Stimulated activated memory B cell treated with anti-CD40 and anti-IgM and Interleukin-4, amounts not matched to agents 10 μg/mL and 1 μg/mL and 100 μg/mL, for 72 hours (primary cell): Measurements from ENCODE around the gene GPRC5D.

Experiments used
- ATAC-seq: fragments of 150-1000 bp; cut with Tn5 transposase; 2 replicates; pipeline ENCODE4 v1.10.0; 2021
- H3K27ac Mint-ChIP-seq: one replicate; pipeline ENCODE4 v1.8.0; 2022; ENCODE audit warnings: mild to moderate bottlenecking, mixed read lengths
- H3K27me3 Mint-ChIP-seq: one replicate; pipeline ENCODE4 v1.8.0; 2022; ENCODE audit warnings: mixed read lengths
- H3K36me3 Mint-ChIP-seq: one replicate; pipeline ENCODE4 v1.8.0; 2022; ENCODE audit warnings: mixed read lengths
- H3K4me1 Mint-ChIP-seq: one replicate; pipeline ENCODE4 v1.8.0; 2022; ENCODE audit warnings: mixed read lengths
- H3K4me3 Mint-ChIP-seq: one replicate; pipeline ENCODE4 v1.8.0; 2022; ENCODE audit warnings: mild to moderate bottlenecking, moderate library complexity, mixed read lengths
- H3K9me3 Mint-ChIP-seq: one replicate; pipeline ENCODE4 v1.8.0; 2022; ENCODE audit warnings: mixed read lengths

Gene GPRC5D

GRCh38 chr12:12952036-12952435 lies at the start of gene GPRC5D:
Gene GPRC5D (minus strand): TSS chr12:12952170. CDS start chr12:12950384, 1,786 bp downstream.
- ATAC-seq = no peak
- H3K27me3 Mint-ChIP-seq = peaks cover 41% of the 10 kb centered on the region
- peaks cover 9% of the 10 kb centered on the region for H3K36me3 Mint-ChIP-seq
- H3K4me1 Mint-ChIP-seq = no peaks in the 10 kb centered on the region
- H3K4me3 Mint-ChIP-seq = no peak within 1 kb of the TSS
- H3K27ac Mint-ChIP-seq = no peak within 1 kb of the TSS
- peaks cover 3% of the 10 kb centered on the region for H3K9me3 Mint-ChIP-seq

GRCh38 chr12:13001775-13002040 lies 49.7 kb upstream of the GPRC5D start:
- Mint-ChIP-seq H3K9me3 (no peaks in the 10 kb centered on the region), H3K36me3 (no peaks in the 10 kb centered on the region), H3K27ac (peak overlapping the region; percentile 66), H3K4me3 (peak overlapping the region; percentile 77), H3K4me1 (peaks cover 30% of the 10 kb centered on the region), H3K27me3 (no peaks in the 10 kb centered on the region)
- ATAC-seq = no peak

GRCh38 chr12:13000925-13001774 lies 49.2 kb upstream of the GPRC5D start:
- Mint-ChIP-seq H3K27me3 (no peaks in the 10 kb centered on the region), H3K4me1 (peaks cover 30% of the 10 kb centered on the region), H3K27ac (peak overlapping the region; percentile 87), H3K36me3 (no peaks in the 10 kb centered on the region), H3K9me3 (no peaks in the 10 kb centered on the region), H3K4me3 (peak overlapping the region; percentile 90)
- peak; percentile 46 for ATAC-seq

GRCh38 chr12:13000616-13000924 lies 48.6 kb upstream of the GPRC5D start:
- Mint-ChIP-seq H3K27ac (peak overlapping the region; percentile 87), H3K4me1 (peaks cover 30% of the 10 kb centered on the region), H3K27me3 (no peaks in the 10 kb centered on the region), H3K9me3 (no peaks in the 10 kb centered on the region), H3K4me3 (peak overlapping the region; percentile 90), H3K36me3 (no peaks in the 10 kb centered on the region)
- ATAC-seq = peak; percentile 62

DNA sequence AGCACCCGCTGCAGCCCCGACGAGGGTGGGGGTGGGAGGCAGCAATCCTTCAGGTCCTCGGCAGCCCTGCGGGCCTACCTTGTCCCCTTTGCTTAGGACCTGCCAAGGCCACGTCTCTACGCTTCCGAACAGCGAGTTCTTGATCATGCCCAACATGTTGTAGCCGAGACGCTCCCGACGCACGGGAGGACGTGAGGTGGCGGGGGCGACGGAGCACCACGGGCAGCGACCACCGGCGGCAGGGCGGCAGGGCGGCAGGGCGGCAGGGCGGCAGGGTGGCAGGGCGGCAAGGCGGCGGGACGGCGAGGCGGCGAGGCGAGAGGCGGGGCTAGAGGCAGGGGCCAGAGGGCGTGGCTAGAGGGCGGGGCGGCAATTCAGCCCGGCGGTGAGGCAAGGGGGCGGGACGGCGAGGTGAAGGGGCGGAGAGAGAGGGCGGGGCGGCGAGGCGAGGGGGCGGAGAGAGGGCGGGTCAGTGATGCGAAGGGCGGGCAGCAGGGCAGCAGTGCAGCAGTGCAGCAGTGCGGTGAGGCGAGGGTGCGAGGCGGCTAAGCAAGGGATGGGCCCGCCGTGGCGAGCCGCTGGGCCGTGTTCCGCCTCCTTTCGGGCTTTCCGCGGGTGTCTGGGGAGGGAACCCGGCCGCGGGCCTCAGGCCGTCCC lies 48.1 kb upstream of the GPRC5D start, which contains the start of gene HEBP1:
Gene HEBP1 (minus strand): TSS at position 307 of the 657 bp plus-strand sequence. CDS start 151 bp downstream, at position 156.
- ATAC-seq = peak; percentile 97
- peak within 1 kb of the TSS; percentile 90 for H3K4me3 Mint-ChIP-seq
- H3K9me3 Mint-ChIP-seq = no peaks in the 10 kb centered on the region
- H3K27ac Mint-ChIP-seq = peak within 1 kb of the TSS; percentile 87
- H3K27me3 Mint-ChIP-seq = no peaks in the 10 kb centered on the region
- peaks cover 30% of the 10 kb centered on the region for H3K4me1 Mint-ChIP-seq
- no peaks in the 10 kb centered on the region for H3K36me3 Mint-ChIP-seq

DNA sequence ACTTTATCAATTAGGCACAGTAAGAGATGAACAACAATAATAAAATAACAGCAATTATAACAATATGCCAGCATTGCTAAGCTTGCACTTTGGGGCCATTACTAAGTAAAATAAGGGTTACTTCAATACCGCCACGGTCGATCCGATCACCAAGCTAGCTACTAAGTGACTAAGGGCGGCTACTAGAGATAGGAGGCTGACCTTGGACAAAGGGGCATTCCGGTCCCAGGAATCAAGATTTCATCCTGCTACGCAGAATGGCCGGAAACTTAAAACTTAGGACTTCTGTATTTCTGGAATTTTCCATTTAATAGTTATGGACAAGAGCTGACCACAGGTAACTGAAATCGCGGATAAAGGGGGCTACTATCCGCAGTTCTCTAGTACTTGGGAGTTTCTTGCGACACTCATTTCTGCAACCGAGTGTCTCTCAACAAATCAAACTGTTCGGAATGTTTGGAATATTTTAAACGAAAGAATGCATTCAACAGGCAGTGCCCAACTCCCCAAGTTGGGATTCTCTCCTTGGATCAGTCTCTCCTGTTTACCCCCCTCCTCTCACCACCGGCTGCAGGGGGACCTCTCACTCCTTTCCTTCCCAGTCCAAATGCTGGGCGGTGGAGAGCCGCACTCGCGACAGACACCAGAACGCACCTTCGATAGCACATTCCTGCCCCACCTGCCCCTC lies 47.4 kb upstream of the GPRC5D start:
- Mint-ChIP-seq H3K36me3 (no peaks in the 10 kb centered on the region), H3K27ac (peak overlapping the region; percentile 87), H3K4me3 (peak overlapping the region; percentile 90), H3K4me1 (peaks cover 30% of the 10 kb centered on the region), H3K27me3 (no peaks in the 10 kb centered on the region), H3K9me3 (no peaks in the 10 kb centered on the region)
- no peak for ATAC-seq

- Mint-ChIP-seq H3K27me3 (no peaks in the 10 kb centered on the region), H3K36me3 (peaks cover 5% of the 10 kb centered on the region), H3K4me3 (no peak overlapping the region), H3K9me3 (peaks cover 2% of the 10 kb centered on the region), H3K4me1 (peaks cover 35% of the 10 kb centered on the region), H3K27ac (no peak overlapping the region)
- no peak for ATAC-seq
Measured at GRCh38 chr12:12998248-12998647, 46.3 kb upstream of the GPRC5D start.

DNA sequence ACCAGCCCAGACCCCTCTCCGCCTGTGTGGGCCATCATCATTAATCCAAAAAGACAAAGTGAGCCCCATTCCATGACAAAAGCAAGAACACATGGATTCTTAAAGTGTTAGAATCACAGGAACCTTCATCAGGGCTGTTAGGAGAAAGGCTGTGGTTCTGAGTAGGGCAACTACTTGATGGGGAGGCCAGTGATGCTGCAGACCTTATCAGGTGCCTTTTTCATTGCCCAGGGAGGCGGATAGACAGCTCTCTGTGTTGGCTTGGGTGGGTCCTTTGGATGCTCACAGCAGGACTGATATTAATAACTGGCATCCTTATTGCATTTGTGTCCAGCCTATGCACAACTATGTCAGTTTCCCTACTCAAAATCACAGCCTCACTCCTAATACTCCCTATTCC lies 45.8 kb upstream of the GPRC5D start:
- H3K4me3 Mint-ChIP-seq = no peak overlapping the region
- no peaks in the 10 kb centered on the region for H3K27me3 Mint-ChIP-seq
- peaks cover 5% of the 10 kb centered on the region for H3K9me3 Mint-ChIP-seq
- peaks cover 8% of the 10 kb centered on the region for H3K36me3 Mint-ChIP-seq
- no peak for ATAC-seq
- peaks cover 41% of the 10 kb centered on the region for H3K4me1 Mint-ChIP-seq
- peak overlapping the region; percentile 38 for H3K27ac Mint-ChIP-seq

- H3K27ac Mint-ChIP-seq = peak overlapping the region; percentile 38
- peaks cover 8% of the 10 kb centered on the region for H3K36me3 Mint-ChIP-seq
- no peak overlapping the region for H3K4me3 Mint-ChIP-seq
- H3K9me3 Mint-ChIP-seq = peaks cover 5% of the 10 kb centered on the region
- H3K27me3 Mint-ChIP-seq = no peaks in the 10 kb centered on the region
- no peak for ATAC-seq
- peaks cover 42% of the 10 kb centered on the region for H3K4me1 Mint-ChIP-seq
Measured at GRCh38 chr12:12997156-12997555, 45.2 kb upstream of the GPRC5D start.

- no peak for ATAC-seq
- Mint-ChIP-seq H3K4me1 (peaks cover 42% of the 10 kb centered on the region), H3K36me3 (peaks cover 8% of the 10 kb centered on the region), H3K9me3 (peaks cover 5% of the 10 kb centered on the region), H3K27ac (no peak overlapping the region), H3K4me3 (no peak overlapping the region), H3K27me3 (no peaks in the 10 kb centered on the region)
Measured at GRCh38 chr12:12996209-12996608, 44.2 kb upstream of the GPRC5D start.

DNA sequence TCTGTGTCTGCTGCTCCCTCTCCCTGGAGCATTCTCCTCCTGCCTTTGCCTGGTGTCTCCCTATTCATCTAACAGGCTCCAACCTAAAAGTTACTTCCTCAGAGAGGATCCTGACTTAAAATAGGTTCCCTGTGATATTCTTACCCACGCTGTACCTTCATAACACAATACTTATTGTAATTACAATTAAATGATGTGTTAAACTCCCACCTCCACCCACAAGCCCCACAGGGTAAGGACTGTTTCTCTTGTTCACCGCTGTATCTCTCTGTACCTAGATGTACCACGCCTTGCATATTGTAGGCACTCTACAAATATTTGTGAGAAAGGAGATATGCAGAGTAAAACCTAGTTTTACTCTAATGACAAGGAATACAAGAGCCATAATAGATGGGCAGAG lies 43.1 kb upstream of the GPRC5D start:
- H3K36me3 Mint-ChIP-seq = peaks cover 8% of the 10 kb centered on the region
- H3K9me3 Mint-ChIP-seq = peaks cover 5% of the 10 kb centered on the region
- no peak overlapping the region for H3K27ac Mint-ChIP-seq
- ATAC-seq = no peak
- peaks cover 40% of the 10 kb centered on the region for H3K4me1 Mint-ChIP-seq
- H3K27me3 Mint-ChIP-seq = no peaks in the 10 kb centered on the region
- no peak overlapping the region for H3K4me3 Mint-ChIP-seq

DNA sequence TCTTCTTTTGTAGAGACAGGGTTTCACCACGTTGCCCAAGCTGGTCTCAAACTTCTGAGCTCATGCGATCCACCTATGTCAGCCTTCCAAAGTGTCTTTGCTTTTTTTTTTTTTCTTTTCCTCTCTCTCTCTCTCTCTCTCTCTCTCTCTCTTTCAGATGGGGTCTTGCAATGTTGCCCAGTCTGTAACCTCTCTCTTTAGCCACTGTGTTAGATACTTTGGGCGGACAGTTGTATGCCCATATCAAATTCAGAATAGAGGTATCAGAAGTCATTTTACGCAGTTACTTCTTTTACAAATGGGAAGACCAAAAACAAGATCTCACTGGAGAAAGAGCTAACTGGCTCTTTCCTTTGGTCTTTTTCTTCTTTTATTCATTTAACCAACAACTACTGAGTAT lies 41.4 kb upstream of the GPRC5D start:
- ATAC-seq = no peak
- Mint-ChIP-seq H3K27ac (peak overlapping the region; percentile 8), H3K9me3 (peaks cover 5% of the 10 kb centered on the region), H3K4me3 (peak overlapping the region; percentile 32), H3K4me1 (peaks cover 27% of the 10 kb centered on the region), H3K27me3 (no peaks in the 10 kb centered on the region), H3K36me3 (peaks cover 8% of the 10 kb centered on the region)

- Mint-ChIP-seq H3K27ac (peak overlapping the region; percentile 8), H3K4me3 (no peak overlapping the region), H3K4me1 (peaks cover 27% of the 10 kb centered on the region), H3K27me3 (no peaks in the 10 kb centered on the region), H3K9me3 (peaks cover 5% of the 10 kb centered on the region), H3K36me3 (peaks cover 10% of the 10 kb centered on the region)
- ATAC-seq = no peak
Measured at GRCh38 chr12:12992418-12993130, 40.6 kb upstream of the GPRC5D start.

- no peak for ATAC-seq
- peaks cover 13% of the 10 kb centered on the region for H3K36me3 Mint-ChIP-seq
- H3K4me3 Mint-ChIP-seq = no peak overlapping the region
- no peaks in the 10 kb centered on the region for H3K27me3 Mint-ChIP-seq
- peaks cover 20% of the 10 kb centered on the region for H3K4me1 Mint-ChIP-seq
- no peak overlapping the region for H3K27ac Mint-ChIP-seq
- peaks cover 5% of the 10 kb centered on the region for H3K9me3 Mint-ChIP-seq
Measured at GRCh38 chr12:12990700-12991468, 38.9 kb upstream of the GPRC5D start.
